ENCODE measurements around the gene NAALADL2. TPM values are rescaled to one million over a fixed set of nuclear protein-coding genes. Genes with fewer than 3 reads are reported as not detected.

NAALADL2 gene
- total and polyA plus RNA-seq, 3 donors from 2014 or later, result 5.4 to 15.6 (median 6.0) TPM

- no peak overlapping the region for H3K4me3 ChIP-seq
- H3K36me3 ChIP-seq (ENCODE audit: low read depth, missing control alignments), result no peaks in the 10 kb centered on the region
- intact Hi-C loops (cut with DNase I; ENCODE audit: low total_unique reads), result no loop called here
- no peaks in the 10 kb centered on the region for H3K27me3 ChIP-seq
- H3K4me1 ChIP-seq, result no peaks in the 10 kb centered on the region
- H3K9me3 ChIP-seq, result no peaks in the 10 kb centered on the region
- TF ChIP-seq, protein P1, sequence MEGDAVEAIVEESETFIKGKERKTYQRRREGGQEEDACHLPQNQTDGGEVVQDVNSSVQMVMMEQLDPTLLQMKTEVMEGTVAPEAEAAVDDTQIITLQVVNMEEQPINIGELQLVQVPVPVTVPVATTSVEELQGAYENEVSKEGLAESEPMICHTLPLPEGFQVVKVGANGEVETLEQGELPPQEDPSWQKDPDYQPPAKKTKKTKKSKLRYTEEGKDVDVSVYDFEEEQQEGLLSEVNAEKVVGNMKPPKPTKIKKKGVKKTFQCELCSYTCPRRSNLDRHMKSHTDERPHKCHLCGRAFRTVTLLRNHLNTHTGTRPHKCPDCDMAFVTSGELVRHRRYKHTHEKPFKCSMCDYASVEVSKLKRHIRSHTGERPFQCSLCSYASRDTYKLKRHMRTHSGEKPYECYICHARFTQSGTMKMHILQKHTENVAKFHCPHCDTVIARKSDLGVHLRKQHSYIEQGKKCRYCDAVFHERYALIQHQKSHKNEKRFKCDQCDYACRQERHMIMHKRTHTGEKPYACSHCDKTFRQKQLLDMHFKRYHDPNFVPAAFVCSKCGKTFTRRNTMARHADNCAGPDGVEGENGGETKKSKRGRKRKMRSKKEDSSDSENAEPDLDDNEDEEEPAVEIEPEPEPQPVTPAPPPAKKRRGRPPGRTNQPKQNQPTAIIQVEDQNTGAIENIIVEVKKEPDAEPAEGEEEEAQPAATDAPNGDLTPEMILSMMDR (IDR thresholded peaks at IDR 0.05), result no peak
- TF ChIP-seq POLR2A (IDR thresholded peaks at IDR 0.05), result no peak
- WGBS, 2 donors, result 74 to 77% methylated on average over 2 of the region's 2 CpGs
- no peak for DNase-seq
- H3K27ac ChIP-seq, result no peak overlapping the region
Measured at GRCh38 chr3:175378348-175378747, 519.2 kb downstream of the NAALADL2 start.

DNA sequence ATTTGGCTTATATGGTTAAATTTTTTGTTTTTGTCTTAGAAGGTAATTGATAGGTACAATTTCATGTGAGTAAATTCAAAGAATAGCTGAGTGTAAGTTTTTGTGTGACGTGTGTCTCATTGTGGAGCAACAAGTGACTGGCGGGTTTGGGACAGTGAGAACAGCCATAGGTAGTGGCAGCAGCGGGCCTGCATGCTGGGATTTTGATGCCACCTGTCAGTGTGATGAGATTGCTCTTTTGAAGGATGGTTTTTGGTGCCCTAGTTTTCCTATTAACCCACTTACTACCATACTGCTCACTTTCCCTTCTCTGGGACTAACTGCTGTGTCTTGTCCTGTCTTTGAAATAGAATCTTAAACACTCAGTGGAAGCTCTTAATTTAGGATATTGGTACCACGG is 522.6 kb downstream of the NAALADL2 start:
- Histone ChIP-seq H3K36me3 (ENCODE audit: low read depth, missing control alignments) (no peaks in the 10 kb centered on the region), H3K27me3 (no peaks in the 10 kb centered on the region), H3K27ac (no peak overlapping the region), H3K4me1 (no peaks in the 10 kb centered on the region), H3K4me3 (no peak overlapping the region), H3K9me3 (no peaks in the 10 kb centered on the region)
- no peak for DNase-seq
- intact Hi-C loops (cut with DNase I; ENCODE audit: low total_unique reads), result no loop called here
- WGBS, 2 donors, result 91 to 93% methylated on average over 4 of the region's 4 CpGs
- TF ChIP-seq, protein P1 (IDR thresholded peaks at IDR 0.05), result no peak
- no peak for TF ChIP-seq POLR2A (IDR thresholded peaks at IDR 0.05)

DNA sequence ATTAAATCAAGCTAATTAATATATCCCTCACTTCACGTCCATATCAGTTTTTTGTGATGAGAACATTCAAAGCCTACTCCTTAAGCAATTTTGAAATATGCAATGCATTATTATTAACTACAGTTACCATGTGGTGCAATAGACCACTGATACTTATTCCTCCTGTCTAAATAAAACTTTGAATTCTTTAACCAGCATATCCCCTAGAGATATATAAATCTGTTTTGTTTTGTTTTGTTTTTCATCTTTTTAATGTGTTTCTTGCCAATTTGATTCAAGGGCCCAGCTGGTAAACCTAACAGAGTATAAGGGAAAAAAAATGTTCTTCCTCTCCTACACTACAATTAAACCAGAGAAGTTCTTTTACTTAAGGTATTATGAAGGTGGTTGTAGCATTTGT is 524.2 kb downstream of the NAALADL2 start:
- WGBS, 2 donors, result 59 to 88% methylated on average over 1 of the region's 1 CpG
- no peaks in the 10 kb centered on the region for H3K9me3 ChIP-seq
- DNase-seq, result no peak
- H3K4me3 ChIP-seq, result no peak overlapping the region
- H3K27me3 ChIP-seq, result no peaks in the 10 kb centered on the region
- H3K36me3 ChIP-seq (ENCODE audit: low read depth, missing control alignments), result no peaks in the 10 kb centered on the region
- no peaks in the 10 kb centered on the region for H3K4me1 ChIP-seq
- H3K27ac ChIP-seq, result peak overlapping the region in 1 of 2 donors; percentile 28
- intact Hi-C loops (cut with DNase I; ENCODE audit: low total_unique reads), result no loop called here
- TF ChIP-seq POLR2A (IDR thresholded peaks at IDR 0.05), result no peak
- TF ChIP-seq, protein P1 (IDR thresholded peaks at IDR 0.05), result no peak

DNA sequence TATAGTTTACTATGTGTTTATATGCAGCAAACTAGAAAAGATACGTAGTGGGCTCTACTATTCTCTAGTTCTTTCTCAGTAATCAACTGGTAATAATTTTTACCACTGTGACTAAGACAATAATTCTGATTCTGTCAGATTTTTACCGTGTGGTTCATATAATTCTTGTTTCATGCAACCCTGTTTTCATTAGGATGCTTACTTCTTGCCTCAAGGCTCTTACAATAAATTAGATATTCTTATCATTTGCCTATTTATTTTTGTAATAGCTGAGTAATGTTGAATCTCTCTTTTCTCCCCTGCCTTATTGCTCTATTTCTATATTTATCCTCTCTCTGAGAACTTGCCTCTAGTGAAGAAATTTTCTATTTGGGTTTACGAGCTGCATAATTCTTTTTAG is 524.7 kb downstream of the NAALADL2 start:
- no peak for TF ChIP-seq POLR2A (IDR thresholded peaks at IDR 0.05)
- TF ChIP-seq, protein P1 (IDR thresholded peaks at IDR 0.05), result no peak
- Histone ChIP-seq H3K9me3 (no peaks in the 10 kb centered on the region), H3K4me3 (no peak overlapping the region), H3K4me1 (no peaks in the 10 kb centered on the region), H3K36me3 (ENCODE audit: low read depth, missing control alignments) (no peaks in the 10 kb centered on the region), H3K27me3 (no peaks in the 10 kb centered on the region), H3K27ac (peak overlapping the region in 1 of 2 donors; percentile 28)
- 49 to 50% methylated on average over 3 of the region's 3 CpGs for WGBS, 2 donors
- no peak for DNase-seq
- intact Hi-C loops (cut with DNase I; ENCODE audit: low total_unique reads), result no loop called here

DNA sequence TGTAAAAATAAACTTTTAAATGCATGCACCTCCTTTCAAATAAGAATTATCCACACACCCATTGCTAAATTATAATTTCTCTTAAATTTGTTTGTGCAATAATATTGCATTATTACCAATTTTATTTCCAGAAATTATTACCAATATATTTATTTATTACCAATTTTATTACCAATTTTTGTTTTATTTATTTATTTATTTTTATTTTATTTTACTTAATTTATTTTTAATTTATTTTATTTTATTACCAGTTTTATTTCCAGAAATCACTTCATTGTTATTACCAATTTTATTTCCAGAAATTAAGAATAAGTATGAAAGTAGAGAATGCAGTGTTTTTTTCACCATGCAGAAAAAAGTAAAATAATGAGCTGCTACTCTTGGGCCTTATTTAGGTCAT is 525.4 kb downstream of the NAALADL2 start:
- intact Hi-C loops (cut with DNase I; ENCODE audit: low total_unique reads), result no loop called here
- no peak for DNase-seq
- no peak overlapping the region for H3K27ac ChIP-seq

More for the DNA sequence above, 525.4 kb downstream of the NAALADL2 start:
- Histone ChIP-seq H3K4me3 (no peak overlapping the region), H3K36me3 (ENCODE audit: low read depth, missing control alignments) (no peaks in the 10 kb centered on the region), H3K9me3 (no peaks in the 10 kb centered on the region), H3K4me1 (no peaks in the 10 kb centered on the region), H3K27me3 (no peaks in the 10 kb centered on the region)
- TF ChIP-seq, protein P1 (IDR thresholded peaks at IDR 0.05), result no peak
- TF ChIP-seq POLR2A (IDR thresholded peaks at IDR 0.05), result no peak
